Measurements from ENCODE around the gene PIP5K1B.
A peak's percentile ranks its signal among the peaks of the same experiment; 100 is the strongest.

The PIP5K1B gene

DNA sequence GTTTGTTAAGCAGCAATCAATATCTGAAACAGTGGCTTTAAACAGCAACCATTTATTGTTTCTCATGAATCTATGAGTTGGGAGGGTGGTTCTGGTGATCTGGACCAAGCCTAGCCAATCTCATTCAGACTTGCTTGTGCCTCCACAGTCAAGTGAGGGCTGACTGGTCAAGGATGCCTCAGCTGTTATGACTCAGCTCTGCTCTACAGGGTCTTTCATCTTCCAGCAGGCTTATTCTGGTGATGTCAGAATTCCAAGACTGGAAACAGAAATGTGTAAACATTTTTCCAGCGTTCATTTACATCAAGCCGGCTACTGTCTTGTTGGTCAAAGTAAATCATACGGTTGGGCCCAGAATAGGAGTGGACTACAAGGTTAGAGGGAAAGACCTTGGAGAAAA is 2.5 kb upstream of the PIP5K1B start:
- Histone ChIP-seq H3K4me2 (ENCODE audit: low read length) (no peak overlapping the region), H2AFZ (ENCODE audit: low read length) (no peak overlapping the region), H3K36me3 (ENCODE audit: insufficient read depth, low read length) (no peaks in the 10 kb centered on the region), H3K9me2 (ENCODE audit: low read depth, low read length) (no peaks in the 10 kb centered on the region), H3K27me3 (ENCODE audit: insufficient read depth, low read length) (peaks cover 6% of the 10 kb centered on the region; the same call in 1 of the 2 replicates), H3K9ac (ENCODE audit: low read length) (no peak overlapping the region), H3K79me2 (ENCODE audit: insufficient read depth, low read length) (no peaks in the 10 kb centered on the region), H4K20me1 (ENCODE audit: insufficient read depth, low read length) (no peaks in the 10 kb centered on the region), H3K27ac (ENCODE audit: low read depth, low read length, poor library complexity, severe bottlenecking) (no peak overlapping the region), H3F3A (ENCODE audit: insufficient read depth, low read length) (no peaks in the 10 kb centered on the region), H3K4me3 (ENCODE audit: low read depth, low read length, poor library complexity, severe bottlenecking) (no peak overlapping the region), H3K9me3 (ENCODE audit: low read length) (no peaks in the 10 kb centered on the region), H3K4me1 (ENCODE audit: insufficient read depth, low read length, severe bottlenecking) (peaks cover 18% of the 10 kb centered on the region)
- TF ChIP-seq, protein P1, sequence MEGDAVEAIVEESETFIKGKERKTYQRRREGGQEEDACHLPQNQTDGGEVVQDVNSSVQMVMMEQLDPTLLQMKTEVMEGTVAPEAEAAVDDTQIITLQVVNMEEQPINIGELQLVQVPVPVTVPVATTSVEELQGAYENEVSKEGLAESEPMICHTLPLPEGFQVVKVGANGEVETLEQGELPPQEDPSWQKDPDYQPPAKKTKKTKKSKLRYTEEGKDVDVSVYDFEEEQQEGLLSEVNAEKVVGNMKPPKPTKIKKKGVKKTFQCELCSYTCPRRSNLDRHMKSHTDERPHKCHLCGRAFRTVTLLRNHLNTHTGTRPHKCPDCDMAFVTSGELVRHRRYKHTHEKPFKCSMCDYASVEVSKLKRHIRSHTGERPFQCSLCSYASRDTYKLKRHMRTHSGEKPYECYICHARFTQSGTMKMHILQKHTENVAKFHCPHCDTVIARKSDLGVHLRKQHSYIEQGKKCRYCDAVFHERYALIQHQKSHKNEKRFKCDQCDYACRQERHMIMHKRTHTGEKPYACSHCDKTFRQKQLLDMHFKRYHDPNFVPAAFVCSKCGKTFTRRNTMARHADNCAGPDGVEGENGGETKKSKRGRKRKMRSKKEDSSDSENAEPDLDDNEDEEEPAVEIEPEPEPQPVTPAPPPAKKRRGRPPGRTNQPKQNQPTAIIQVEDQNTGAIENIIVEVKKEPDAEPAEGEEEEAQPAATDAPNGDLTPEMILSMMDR (IDR thresholded peaks at IDR 0.05; ENCODE audit: low read length) = no peak
- TF ChIP-seq EZH2 (IDR thresholded peaks at IDR 0.05; ENCODE audit: borderline replicate concordance, low read length) = no peak

- Histone ChIP-seq H2AFZ (ENCODE audit: low read length) (no peak overlapping the region), H3K27ac (ENCODE audit: low read depth, low read length, poor library complexity, severe bottlenecking) (no peak overlapping the region), H3K9ac (ENCODE audit: low read length) (no peak overlapping the region), H3K9me2 (ENCODE audit: low read depth, low read length) (no peaks in the 10 kb centered on the region), H3K4me2 (ENCODE audit: low read length) (no peak overlapping the region), H3K79me2 (ENCODE audit: insufficient read depth, low read length) (no peaks in the 10 kb centered on the region), H3K4me3 (ENCODE audit: low read depth, low read length, poor library complexity, severe bottlenecking) (no peak overlapping the region), H4K20me1 (ENCODE audit: insufficient read depth, low read length) (no peaks in the 10 kb centered on the region), H3K27me3 (ENCODE audit: insufficient read depth, low read length) (0 out of 2 replicates have a peak, but pooled peaks cover 6% of the 10 kb centered on the region), H3F3A (ENCODE audit: insufficient read depth, low read length) (no peaks in the 10 kb centered on the region), H3K4me1 (ENCODE audit: insufficient read depth, low read length, severe bottlenecking) (peaks cover 18% of the 10 kb centered on the region), H3K36me3 (ENCODE audit: insufficient read depth, low read length) (no peaks in the 10 kb centered on the region), H3K9me3 (ENCODE audit: low read length) (no peaks in the 10 kb centered on the region)
- TF ChIP-seq EZH2 (IDR thresholded peaks at IDR 0.05; ENCODE audit: borderline replicate concordance, low read length) = no peak
- TF ChIP-seq, protein P1 (IDR thresholded peaks at IDR 0.05; ENCODE audit: low read length) = no peak
Measured at GRCh38 chr9:68703672-68704071, 1.4 kb upstream of the PIP5K1B start.

- no peaks in the 10 kb centered on the region for H3K9me3 ChIP-seq (ENCODE audit: low read length)
- H2AFZ ChIP-seq (ENCODE audit: low read length) = no peak overlapping the region
- H3K9me2 ChIP-seq (ENCODE audit: low read depth, low read length) = no peaks in the 10 kb centered on the region
- TF ChIP-seq EZH2 (IDR thresholded peaks at IDR 0.05; ENCODE audit: borderline replicate concordance, low read length) = no peak
- TF ChIP-seq, protein P1 (IDR thresholded peaks at IDR 0.05; ENCODE audit: low read length) = no peak
- H3K36me3 ChIP-seq (ENCODE audit: insufficient read depth, low read length) = no peaks in the 10 kb centered on the region
- H3K9ac ChIP-seq (ENCODE audit: low read length) = peak overlapping the region; percentile 22; the same call in 1 of the 2 replicates
- H4K20me1 ChIP-seq (ENCODE audit: insufficient read depth, low read length) = no peaks in the 10 kb centered on the region
- H3K4me3 ChIP-seq (ENCODE audit: low read depth, low read length, poor library complexity, severe bottlenecking) = peak overlapping the region; percentile 61
- peak overlapping the region; percentile 66 for H3K4me2 ChIP-seq (ENCODE audit: low read length)
- H3K27me3 ChIP-seq (ENCODE audit: insufficient read depth, low read length) = 0 out of 2 replicates have a peak, but pooled peaks cover 6% of the 10 kb centered on the region
- no peaks in the 10 kb centered on the region for H3F3A ChIP-seq (ENCODE audit: insufficient read depth, low read length)
- H3K4me1 ChIP-seq (ENCODE audit: insufficient read depth, low read length, severe bottlenecking) = peaks cover 18% of the 10 kb centered on the region
- H3K79me2 ChIP-seq (ENCODE audit: insufficient read depth, low read length) = no peaks in the 10 kb centered on the region
- H3K27ac ChIP-seq (ENCODE audit: low read depth, low read length, poor library complexity, severe bottlenecking) = no peak overlapping the region
Measured at GRCh38 chr9:68704498-68704813, 584 bp upstream of the PIP5K1B start.
